GM12878 (cell line): ENCODE results near the gene PRR12.

Experiments
- EP300 ChIP-seq, 2 experiments: fragments of 150-350 bp in 1 of 2; IDR thresholded peaks; 2 replicates each; pipeline ENCODE4 v1.6.1; 2011 to 2012; ENCODE audit warnings: low read depth in 2 of 2, low read length in 2 of 2, borderline replicate concordance in 1 of 2, improper control_type of control experiment in 1 of 2, inconsistent platforms in 1 of 2; ENCODE audit not compliant: control insufficient read depth in 1 of 2
- EZH2 ChIP-seq: IDR thresholded peaks from 2 replicates; pipeline ENCODE4 v1.6.1; 2012; ENCODE audit warnings: low read depth, mild to moderate bottlenecking, control low read depth, inconsistent platforms, low read length, borderline replicate concordance; ENCODE audit not compliant: control insufficient read depth
- HDAC2 ChIP-seq: fragments of 200-600 bp; sonication (generic); IDR thresholded peaks from 2 replicates; pipeline ENCODE4 v1.6.1; 2017
- JUNB ChIP-seq: IDR thresholded peaks from 2 replicates; pipeline ENCODE4 v1.6.1; 2016; ENCODE audit warnings: antibody characterized with exemption, mild to moderate bottlenecking
- KDM1A ChIP-seq: fragments of 200-600 bp; sonication (generic); IDR thresholded peaks from 2 replicates; pipeline ENCODE4 v1.6.1; 2016; ENCODE audit warnings: borderline replicate concordance
- NR2C2 ChIP-seq: IDR thresholded peaks from 2 replicates; pipeline ENCODE4 v1.6.1; 2011; ENCODE audit warnings: borderline replicate concordance, low read depth; ENCODE audit not compliant: control insufficient read depth, insufficient read length
- POLR2A ChIP-seq: IDR thresholded peaks from 2 replicates; pipeline ENCODE4 v1.6.1; 2011; ENCODE audit warnings: low read depth, mild to moderate bottlenecking, low read length
- RCOR1 ChIP-seq: conservative IDR thresholded peaks from 2 replicates; pipeline ENCODE4 v1.6.1; 2012; ENCODE audit warnings: low read depth, low read length, improper control_type of control experiment
- REST ChIP-seq: IDR thresholded peaks from 2 replicates; pipeline ENCODE4 v1.6.1; 2012; ENCODE audit warnings: mild to moderate bottlenecking, low read depth, low read length
- SIN3A ChIP-seq: IDR thresholded peaks from 2 replicates; pipeline ENCODE4 v1.6.1; 2012; ENCODE audit warnings: low read depth, low read length, improper control_type of control experiment
- TBL1XR1 ChIP-seq: IDR thresholded peaks from 2 replicates; pipeline ENCODE4 v1.6.1; 2012; ENCODE audit warnings: low read depth, low read length, improper control_type of control experiment
- TF ChIP-seq, protein P1 (sequence below), 3 experiments: IDR thresholded peaks in 2 of 3; conservative IDR thresholded peaks in 1 of 3; 2 replicates each; pipeline ENCODE4 v1.5.1; 2011; ENCODE audit warnings: low read depth in 3 of 3, low read length in 3 of 3, mild to moderate bottlenecking in 3 of 3, control low read depth in 2 of 3, moderate library complexity in 2 of 3, inconsistent platforms in 1 of 3, mixed read lengths in 1 of 3; ENCODE audit not compliant: control insufficient read depth in 2 of 3, insufficient read depth in 1 of 3; ENCODE audit errors: extremely low read depth in 1 of 3

- TF ChIP-seq, protein P1, sequence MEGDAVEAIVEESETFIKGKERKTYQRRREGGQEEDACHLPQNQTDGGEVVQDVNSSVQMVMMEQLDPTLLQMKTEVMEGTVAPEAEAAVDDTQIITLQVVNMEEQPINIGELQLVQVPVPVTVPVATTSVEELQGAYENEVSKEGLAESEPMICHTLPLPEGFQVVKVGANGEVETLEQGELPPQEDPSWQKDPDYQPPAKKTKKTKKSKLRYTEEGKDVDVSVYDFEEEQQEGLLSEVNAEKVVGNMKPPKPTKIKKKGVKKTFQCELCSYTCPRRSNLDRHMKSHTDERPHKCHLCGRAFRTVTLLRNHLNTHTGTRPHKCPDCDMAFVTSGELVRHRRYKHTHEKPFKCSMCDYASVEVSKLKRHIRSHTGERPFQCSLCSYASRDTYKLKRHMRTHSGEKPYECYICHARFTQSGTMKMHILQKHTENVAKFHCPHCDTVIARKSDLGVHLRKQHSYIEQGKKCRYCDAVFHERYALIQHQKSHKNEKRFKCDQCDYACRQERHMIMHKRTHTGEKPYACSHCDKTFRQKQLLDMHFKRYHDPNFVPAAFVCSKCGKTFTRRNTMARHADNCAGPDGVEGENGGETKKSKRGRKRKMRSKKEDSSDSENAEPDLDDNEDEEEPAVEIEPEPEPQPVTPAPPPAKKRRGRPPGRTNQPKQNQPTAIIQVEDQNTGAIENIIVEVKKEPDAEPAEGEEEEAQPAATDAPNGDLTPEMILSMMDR (IDR thresholded peaks at IDR 0.05 in 2 of 3, conservative IDR thresholded peaks at IDR 0.05 in 1 of 3; ENCODE audit: control insufficient read depth in 2 of 3, extremely low read depth in 1 of 3, insufficient read depth in 1 of 3, low read depth in 3 of 3, low read length in 3 of 3), result no peak
- TF ChIP-seq EZH2 (no peak), JUNB (no peak), TBL1XR1 (no peak), EP300 (IDR thresholded peaks at IDR 0.05; ENCODE audit: borderline replicate concordance in 1 of 2, control insufficient read depth in 1 of 2, low read depth in 2 of 2, low read length in 2 of 2) (no peak), KDM1A (no peak), POLR2A (no peak), REST (no peak), SIN3A (no peak), RCOR1 (no peak), NR2C2 (no peak), HDAC2 (no peak)
Observed at GRCh38 chr19:49549045-49549444, 41.9 kb upstream of the PRR12 start.
